H1 (cell line): ENCODE data around the gene ALDH1L2. TPM values are rescaled to one million over a fixed set of nuclear protein-coding genes. Genes with fewer than 3 reads are reported as not detected.

Experiments used
- CTCF ChIA-PET: fragments of 300-600 bp; sonication (Branson Sonifier 250); formaldehyde crosslinking; loops from one replicate; lab custom pipeline; 2021; ENCODE audit not compliant: partially characterized antibody; lab: Charles Lee
- POLR2A ChIA-PET: fragments of 300-600 bp; sonication (Branson Sonifier 250); formaldehyde crosslinking; loops from one replicate; lab custom pipeline; 2021; ENCODE audit warnings: inconsistent platforms; ENCODE audit not compliant: partially characterized antibody; lab: Charles Lee
- DNase-seq, 2 experiments: peaks; one replicate each; pipeline versions ENCODE4 v3.0.0 to v3.0.0-alpha.2; 2010 to 2022; ENCODE audit warnings: low spot score in 2 of 2, low read depth in 1 of 2, mixed read lengths in 1 of 2
- FAIRE-seq: peaks from 2 replicates; lab custom pipeline; 2011; peaks lifted over from hg19 to GRCh38; lab: Jason Lieb, UNC
- H2AFZ ChIP-seq: 2 replicates; pipeline ENCODE4 v1.8.1; 2012; ENCODE audit warnings: low read length, inconsistent platforms
- H2AK5ac ChIP-seq: 2 replicates; pipeline ENCODE4 v1.6.1; 2013; ENCODE audit warnings: low read depth, low read length
- H2BK120ac ChIP-seq: replicated peaks from 2 replicates; pipeline ENCODE3; 2013; ENCODE audit warnings: low read depth, low read length, inconsistent platforms
- H2BK12ac ChIP-seq: 2 replicates; pipeline ENCODE4 v1.6.1; 2013; ENCODE audit warnings: low read depth, low read length
- H2BK15ac ChIP-seq: 2 replicates; pipeline ENCODE4 v1.6.1; 2013; ENCODE audit warnings: low read length
- H2BK20ac ChIP-seq: 2 replicates; pipeline ENCODE4 v1.6.1; 2013; ENCODE audit warnings: low read length
- H2BK5ac ChIP-seq: 2 replicates; pipeline ENCODE4 v1.6.1; 2013; ENCODE audit warnings: low read depth, low read length
- H3K14ac ChIP-seq: 2 replicates; pipeline ENCODE4 v1.6.1; 2013; ENCODE audit warnings: inconsistent platforms; ENCODE audit not compliant: insufficient read length
- H3K18ac ChIP-seq: 2 replicates; pipeline ENCODE4 v1.6.1; 2013; ENCODE audit warnings: low read length; ENCODE audit errors: extremely low read depth
- H3K23ac ChIP-seq: 2 replicates; pipeline ENCODE4 v1.6.1; 2013; ENCODE audit warnings: inconsistent platforms; ENCODE audit not compliant: insufficient read length
- H3K23me2 ChIP-seq: 2 replicates; pipeline ENCODE4 v1.6.1; 2013; ENCODE audit warnings: low read depth, low read length
- H3K27ac ChIP-seq: 2 replicates; pipeline ENCODE4 v1.6.1; 2011; ENCODE audit warnings: low read depth, low read length, inconsistent platforms
- H3K27me3 ChIP-seq, 4 experiments: replicated peaks in 1 of 4; 1 replicate in 1 of 4; 2 replicates in 3 of 4; pipeline versions ENCODE4 v1.6.1 to v1.8.1; 2011 to 2013; ENCODE audit warnings: low read length in 3 of 4, mild to moderate bottlenecking in 3 of 4, inconsistent platforms in 2 of 4, mixed read lengths in 2 of 4, moderate library complexity in 1 of 4; ENCODE audit not compliant: control insufficient read depth in 3 of 4, insufficient read depth in 3 of 4; ENCODE audit errors: extremely low read depth in 1 of 4
- H3K36me3 ChIP-seq, 4 experiments: 2 replicates each; pipeline versions ENCODE4 v1.6.1 to v1.8.1; 2011 to 2013; ENCODE audit warnings: mild to moderate bottlenecking in 4 of 4, low read length in 3 of 4, moderate library complexity in 2 of 4, control low read depth in 1 of 4, inconsistent platforms in 1 of 4; ENCODE audit not compliant: insufficient read depth in 4 of 4, control insufficient read depth in 2 of 4
- H3K4ac ChIP-seq: replicated peaks from 2 replicates; pipeline ENCODE3; 2013; ENCODE audit warnings: low read length, low read depth, mixed read lengths, inconsistent platforms; ENCODE audit not compliant: insufficient read length
- H3K4me1 ChIP-seq, 4 experiments: replicated peaks in 1 of 4; 1 replicate in 1 of 4; 2 replicates in 3 of 4; pipeline versions ENCODE4 v1.6.1 to v1.8.1; 2011 to 2013; ENCODE audit warnings: low read length in 3 of 4, inconsistent platforms in 2 of 4, mixed read lengths in 1 of 4; ENCODE audit not compliant: insufficient read depth in 4 of 4, control insufficient read depth in 3 of 4
- H3K4me2 ChIP-seq, 2 experiments: 2 replicates each; pipeline versions ENCODE4 v1.6.1 to v1.8.1; 2011 to 2013; ENCODE audit warnings: low read depth in 2 of 2, low read length in 2 of 2, control low read depth in 1 of 2, inconsistent platforms in 1 of 2, mild to moderate bottlenecking in 1 of 2; ENCODE audit not compliant: insufficient read depth in 1 of 2
- H3K4me3 ChIP-seq, 4 experiments: fragments of 200-600, 300-600 bp in 1 of 4; sonication (generic), shearing (Covaris generic), sonication (Bioruptor Twin) in 1 of 4; 2 replicates each; pipeline versions ENCODE4 v1.5.1 to v1.8.1; 2011 to 2016; ENCODE audit warnings: low read length in 4 of 4, low read depth in 3 of 4, control low read depth in 2 of 4, inconsistent platforms in 2 of 4, mild to moderate bottlenecking in 2 of 4, mixed read lengths in 1 of 4, moderate library complexity in 1 of 4; ENCODE audit not compliant: insufficient read depth in 2 of 4; ENCODE audit errors: extremely low read depth in 1 of 4
- H3K56ac ChIP-seq: replicated peaks from 2 replicates; pipeline ENCODE3; 2013; ENCODE audit warnings: low read depth, mild to moderate bottlenecking, mixed read lengths, low read length, inconsistent platforms; ENCODE audit not compliant: insufficient read length
- H3K79me1 ChIP-seq: 2 replicates; pipeline ENCODE4 v1.6.1; 2013; ENCODE audit warnings: low read depth, low read length, control low read depth
- H3K79me2 ChIP-seq, 2 experiments: 2 replicates each; pipeline versions ENCODE4 v1.6.1 to v1.8.1; 2012 to 2013; ENCODE audit warnings: low read length in 2 of 2, mild to moderate bottlenecking in 2 of 2, inconsistent platforms in 1 of 2; ENCODE audit not compliant: insufficient read depth in 2 of 2, control insufficient read depth in 1 of 2
- H3K9ac ChIP-seq, 4 experiments: replicated peaks in 1 of 4; 1 replicate in 1 of 4; 2 replicates in 3 of 4; pipeline versions ENCODE4 v1.6.1 to v1.8.1; 2011 to 2013; ENCODE audit warnings: low read depth in 3 of 4, low read length in 3 of 4, control low read depth in 2 of 4, mild to moderate bottlenecking in 2 of 4, moderate library complexity in 2 of 4, inconsistent platforms in 1 of 4; ENCODE audit errors: extremely low read depth in 1 of 4
- H3K9me3 ChIP-seq, 2 experiments: 2 replicates each; pipeline versions ENCODE4 v1.6.1 to v1.8.1; 2012 to 2013; ENCODE audit warnings: mild to moderate bottlenecking in 2 of 2, moderate library complexity in 2 of 2, control low read depth in 1 of 2, inconsistent platforms in 1 of 2, low read depth in 1 of 2, low read length in 1 of 2, mixed read lengths in 1 of 2; ENCODE audit not compliant: insufficient read depth in 2 of 2
- H4K20me1 ChIP-seq, 2 experiments: replicated peaks in 1 of 2; 2 replicates each; pipeline versions ENCODE3 to v1.8.1; 2011 to 2013; ENCODE audit warnings: inconsistent platforms in 2 of 2, low read length in 2 of 2, mild to moderate bottlenecking in 1 of 2; ENCODE audit not compliant: insufficient read depth in 2 of 2, control insufficient read depth in 1 of 2
- H4K5ac ChIP-seq: 2 replicates; pipeline ENCODE4 v1.6.1; 2013; ENCODE audit warnings: low read length, low read depth, mixed read lengths, inconsistent platforms; ENCODE audit not compliant: insufficient read length
- H4K8ac ChIP-seq: 2 replicates; pipeline ENCODE4 v1.8.0; 2013; ENCODE audit warnings: mild to moderate bottlenecking, moderate library complexity, low read length, inconsistent platforms; ENCODE audit not compliant: insufficient read depth; ENCODE audit errors: extremely low read depth
- H4K91ac ChIP-seq: replicated peaks from 2 replicates; pipeline ENCODE3; 2013; ENCODE audit warnings: low read length, mixed read lengths, inconsistent platforms; ENCODE audit not compliant: insufficient read length
- ASH2L ChIP-seq: fragments of 200-600, 300-600 bp; sonication (generic); IDR thresholded peaks from one replicate; pipeline ENCODE4 v1.7.1; 2017; ENCODE audit warnings: low read length
- CHD2 ChIP-seq: IDR thresholded peaks from 2 replicates; pipeline ENCODE4 v1.6.1; 2012; ENCODE audit warnings: low read length, improper control_type of control experiment
- FOSL1 ChIP-seq: IDR thresholded peaks from 2 replicates; pipeline ENCODE4 v1.6.1; 2011; ENCODE audit warnings: mild to moderate bottlenecking, low read depth, low read length, moderate library complexity; ENCODE audit not compliant: insufficient read depth
- HDAC2 ChIP-seq, 2 experiments: fragments of 300-600 bp in 1 of 2; sonication (generic) in 1 of 2; IDR thresholded peaks; 2 replicates each; pipeline ENCODE4 v1.6.1; 2011 to 2012; ENCODE audit warnings: low read depth in 2 of 2, low read length in 2 of 2, mild to moderate bottlenecking in 2 of 2, moderate library complexity in 2 of 2, borderline replicate concordance in 1 of 2, inconsistent platforms in 1 of 2
- MAFK ChIP-seq: IDR thresholded peaks from 2 replicates; pipeline ENCODE4 v1.6.1; 2012; ENCODE audit warnings: low read depth, mild to moderate bottlenecking, improper control_type of control experiment, low read length
- WGBS, 2 experiments: shearing (Covaris generic) in 1 of 2; methylation state at CpG; one replicate each; pipeline versions ENCODE4 v1.1.6 to v1.1.7; 2013 to 2015; ENCODE audit warnings: low lambda C conversion rate in 2 of 2, mixed read lengths in 2 of 2, inconsistent platforms in 1 of 2, low coverage in 1 of 2, missing lambda C conversion rate in 1 of 2; ENCODE audit not compliant: insufficient replicate concordance in 2 of 2, insufficient coverage in 1 of 2, insufficient read length in 1 of 2; ENCODE audit errors: extremely low coverage in 1 of 2, missing lambda C conversion rate in 1 of 2; 5-methylcytosine and 5-hydroxymethylcytosine counted together
- polyA plus RNA-seq, 7 experiments: library from polyadenylated mRNA; depleted of rRNA in 3 of 7; stranded (reverse) in 5 of 7; unstranded in 2 of 7; fragments of >200 nt in 5 of 7; fragments of 200-250 nt in 2 of 7; gene quantifications; 1 replicate in 5 of 7; 2 replicates in 1 of 7; 4 replicates in 1 of 7; pipeline versions ENCODE4 v1.2.1 to v1.2.3, GENCODE V29; 2011 to 2013; ENCODE audit warnings: missing spikeins in 2 of 7, mixed read lengths in 2 of 7
- total RNA-seq: library from RNA; stranded (reverse); fragmentation: NEBNext Ultra II Directional; extraction: Animal tissue kit (Norgen Biotek cat#: 25700); gene quantifications from 2 replicates; pipeline ENCODE4 v1.2.1, GENCODE V29; 2021
- TF ChIP-seq, protein P1 (sequence below): IDR thresholded peaks from 2 replicates; pipeline ENCODE4 v1.6.1; 2012; ENCODE audit warnings: inconsistent platforms
- TF ChIP-seq, protein P2 (sequence below): IDR thresholded peaks from 2 replicates; pipeline ENCODE4 v1.6.1; 2012; ENCODE audit warnings: inconsistent platforms

ALDH1L2 gene
- total and polyA plus RNA-seq, 2 of the 8 experiments (the other 6 are each of a cell fraction or from before 2014, with no cell fraction given): 3.7 to 7.2 TPM

DNA sequence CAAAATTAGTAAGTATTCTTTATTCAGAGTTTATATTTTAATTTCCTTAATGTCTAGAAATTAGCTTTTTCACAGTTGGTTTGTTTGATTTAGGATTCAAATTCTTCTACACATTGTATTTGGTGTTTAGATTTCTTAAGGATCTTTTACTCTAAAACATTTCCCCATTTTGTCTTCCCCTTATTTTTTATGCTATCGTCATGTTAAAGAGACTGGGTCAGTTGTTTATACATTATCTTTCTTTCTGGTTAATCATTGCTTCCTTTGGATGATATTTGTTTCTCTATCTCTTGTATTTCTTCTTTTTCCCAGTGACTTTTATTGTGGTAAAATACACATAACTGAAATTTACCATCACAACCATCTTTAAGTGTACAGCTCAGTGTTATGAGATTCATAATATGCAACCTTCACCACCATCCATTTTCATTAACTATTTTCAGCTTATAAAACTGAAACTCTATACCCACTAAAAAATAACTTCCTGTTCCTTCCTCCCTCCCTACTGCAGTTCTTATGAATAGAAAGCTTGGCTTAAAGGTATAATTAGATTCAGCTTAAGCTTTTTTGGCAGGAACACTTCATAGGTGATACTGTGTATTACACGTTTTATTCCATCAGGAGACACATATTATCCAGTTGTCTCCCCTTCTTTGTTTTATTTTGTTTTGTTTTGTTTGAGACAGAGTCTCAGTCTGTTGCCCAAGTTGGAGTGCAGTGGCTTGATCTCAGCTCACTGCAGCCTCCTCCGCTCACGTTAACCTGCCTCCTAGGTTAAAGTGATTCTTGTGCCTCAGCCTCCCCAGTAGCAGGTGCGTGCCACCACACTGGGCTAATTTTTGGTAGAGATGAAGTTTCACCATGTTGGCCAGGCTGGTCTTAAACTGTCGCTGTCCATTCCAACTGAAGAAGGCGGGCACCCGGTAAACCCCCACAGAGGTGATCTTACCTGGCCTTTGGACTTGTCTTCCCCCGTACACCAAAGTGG lies 53.1 kb downstream of the ALDH1L2 start:
- no peak overlapping the region for H3K18ac ChIP-seq
- no peak overlapping the region for H4K5ac ChIP-seq
- no peak overlapping the region for H2BK5ac ChIP-seq
- no peak overlapping the region for H3K4ac ChIP-seq
- no peaks in the 10 kb centered on the region; a peak in 1 of 8 replicates for H3K36me3 ChIP-seq
- FAIRE-seq (no peak), DNase-seq (no peak)
- H2BK15ac ChIP-seq: no peak overlapping the region
- no peaks in the 10 kb centered on the region for H3K79me2 ChIP-seq
- no peak overlapping the region for H2BK20ac ChIP-seq
- H2BK120ac ChIP-seq: no peak overlapping the region
- no peak overlapping the region for H2BK12ac ChIP-seq
- H4K8ac ChIP-seq: no peak overlapping the region
- CTCF ChIA-PET: interaction anchor here (0.6 to 1.6 kb wide), 2 partner anchors 54 to 497 kb away, joined by 3 read pairs; no protein-coding TSS in a partner anchor
- 94% methylated on average over 9 of the region's 9 CpGs; no CpG with 5 or more reads in 1 of the 2 experiments for WGBS, 2 experiments
- no peak overlapping the region for H3K23ac ChIP-seq
- TF ChIP-seq FOSL1 (no peak), MAFK (no peak), ASH2L (no peak), HDAC2 (IDR thresholded peaks at IDR 0.05; ENCODE audit: borderline replicate concordance in 1 of 2, low read depth in 2 of 2, low read length in 2 of 2) (no peak), CHD2 (no peak)
- TF ChIP-seq, protein P1, sequence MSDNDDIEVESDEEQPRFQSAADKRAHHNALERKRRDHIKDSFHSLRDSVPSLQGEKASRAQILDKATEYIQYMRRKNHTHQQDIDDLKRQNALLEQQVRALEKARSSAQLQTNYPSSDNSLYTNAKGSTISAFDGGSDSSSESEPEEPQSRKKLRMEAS: no peak
- TF ChIP-seq, protein P2, sequence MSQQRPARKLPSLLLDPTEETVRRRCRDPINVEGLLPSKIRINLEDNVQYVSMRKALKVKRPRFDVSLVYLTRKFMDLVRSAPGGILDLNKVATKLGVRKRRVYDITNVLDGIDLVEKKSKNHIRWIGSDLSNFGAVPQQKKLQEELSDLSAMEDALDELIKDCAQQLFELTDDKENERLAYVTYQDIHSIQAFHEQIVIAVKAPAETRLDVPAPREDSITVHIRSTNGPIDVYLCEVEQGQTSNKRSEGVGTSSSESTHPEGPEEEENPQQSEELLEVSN: no peak
- no peak overlapping the region for H2AK5ac ChIP-seq
- H3K79me1 ChIP-seq: no peaks in the 10 kb centered on the region
- H3K9ac ChIP-seq: no peak overlapping the region
- H4K20me1 ChIP-seq: no peaks in the 10 kb centered on the region
- H3K14ac ChIP-seq: no peak overlapping the region
- no peak overlapping the region for H4K91ac ChIP-seq
- no peaks in the 10 kb centered on the region for H3K27me3 ChIP-seq
- H3K4me2 ChIP-seq: no peak overlapping the region
- H3K56ac ChIP-seq: no peak overlapping the region
- no peaks in the 10 kb centered on the region for H3K23me2 ChIP-seq
- POLR2A ChIA-PET: no interaction called here
- H3K4me3 ChIP-seq: no peak overlapping the region
- no peaks in the 10 kb centered on the region for H3K4me1 ChIP-seq
- no peak overlapping the region for H2AFZ ChIP-seq
- H3K27ac ChIP-seq: no peak overlapping the region
- no peaks in the 10 kb centered on the region for H3K9me3 ChIP-seq
